GM23248 (cell line): ENCODE data around the gene NR3C1. TPM values are rescaled to one million over a fixed set of nuclear protein-coding genes. Genes with fewer than 3 reads are reported as not detected.

Experiments
- DNase-seq: peaks from one replicate; pipeline ENCODE4 v3.0.0-alpha.2; 2015
- H2AFZ ChIP-seq: fragments of 200-600 bp; sonication (generic); 2 replicates; pipeline ENCODE4 v1.6.1; 2016; ENCODE audit warnings: antibody characterized with exemption
- H3F3A ChIP-seq: fragments of 200-600 bp; sonication (generic); 2 replicates; pipeline ENCODE4 v1.6.1; 2016; ENCODE audit warnings: mild to moderate bottlenecking, antibody characterized with exemption, mixed run types; ENCODE audit not compliant: insufficient read depth
- H3K27ac ChIP-seq: fragments of 200-600 bp; sonication (generic); 2 replicates; pipeline ENCODE4 v1.5.1; 2016; ENCODE audit warnings: mild to moderate bottlenecking
- H3K27me3 ChIP-seq: fragments of 200-600 bp; sonication (generic); replicated peaks from 2 replicates; pipeline ENCODE4 v1.6.1; 2016; ENCODE audit warnings: mild to moderate bottlenecking; ENCODE audit not compliant: insufficient read depth
- H3K36me3 ChIP-seq: fragments of 200-600 bp; sonication (generic); 2 replicates; pipeline ENCODE4 v1.6.1; 2016; ENCODE audit warnings: low read depth, mild to moderate bottlenecking
- H3K4me1 ChIP-seq: fragments of 200-600 bp; sonication (generic); 2 replicates; pipeline ENCODE4 v1.6.1; 2016; ENCODE audit warnings: mild to moderate bottlenecking; ENCODE audit not compliant: insufficient read depth
- H3K4me2 ChIP-seq: fragments of 200-600 bp; sonication (generic); one replicate; pipeline ENCODE4 v1.6.1; 2016; ENCODE audit warnings: mild to moderate bottlenecking; ENCODE audit not compliant: unreplicated experiment
- H3K4me3 ChIP-seq: fragments of 200-600 bp; sonication (generic); 2 replicates; pipeline ENCODE4 v1.5.1; 2016; ENCODE audit warnings: mild to moderate bottlenecking
- H3K79me2 ChIP-seq: fragments of 200-600 bp; sonication (generic); 2 replicates; pipeline ENCODE4 v1.6.1; 2016; ENCODE audit warnings: mild to moderate bottlenecking; ENCODE audit not compliant: insufficient read depth
- H3K9ac ChIP-seq: fragments of 200-600 bp; sonication (generic); 2 replicates; pipeline ENCODE4 v1.6.1; 2016; ENCODE audit warnings: mild to moderate bottlenecking
- H3K9me2 ChIP-seq: fragments of 200-600 bp; sonication (generic); 2 replicates; pipeline ENCODE4 v1.6.1; 2016; ENCODE audit warnings: mixed run types, mild to moderate bottlenecking, moderate library complexity; ENCODE audit not compliant: insufficient read depth
- H3K9me3 ChIP-seq: fragments of 200-600 bp; sonication (generic); one replicate; pipeline ENCODE4 v1.6.1; 2017; ENCODE audit warnings: low read depth
- H4K20me1 ChIP-seq: fragments of 200-600 bp; sonication (generic); 2 replicates; pipeline ENCODE4 v1.6.0; 2016; ENCODE audit not compliant: insufficient read depth
- EZH2 ChIP-seq: fragments of 200-600 bp; sonication (generic); IDR thresholded peaks from 2 replicates; pipeline ENCODE4 v1.6.1; 2018; ENCODE audit warnings: antibody characterized with exemption, mild to moderate bottlenecking; ENCODE audit not compliant: insufficient read depth, poor library complexity, severe bottlenecking
- EZH2phosphoT487 ChIP-seq: fragments of 200-600 bp; sonication (generic); IDR thresholded peaks from 2 replicates; pipeline ENCODE4 v1.6.1; 2018; ENCODE audit warnings: antibody characterized with exemption, moderate library complexity, mild to moderate bottlenecking, low read depth; ENCODE audit not compliant: insufficient read depth
- WGBS, 2 experiments: methylation state at CpG; one replicate each; pipeline ENCODE4 v1.1.6; 2015 to 2017; ENCODE audit warnings: low lambda C conversion rate in 2 of 2, low coverage in 1 of 2; ENCODE audit errors: missing lambda C conversion rate in 2 of 2; 5-methylcytosine and 5-hydroxymethylcytosine counted together
- in situ Hi-C: fragments of 300-500 bp; cut with MboI; formaldehyde crosslinking; loops from 2 replicates; pipeline ENCODE4 v1.15.0; 2020
- polyA plus RNA-seq: library from polyadenylated mRNA; unstranded; fragments of >200 nt; fragmentation: Nextera tagmentation; extraction: Ambion mirVana; gene quantifications from 2 replicates; pipeline ENCODE4 v1.2.1, GENCODE V29; 2016
- total RNA-seq: library from RNA; depleted of rRNA; stranded (reverse); fragments of >200 nt; shearing (Covaris generic); gene quantifications from 2 replicates; pipeline ENCODE4 v1.2.3, GENCODE V29; 2014

NR3C1 gene
- total and polyA plus RNA-seq, 2 experiments from 2014 or later = 103 to 121 TPM

- H3F3A ChIP-seq = peaks cover 39% of the 10 kb centered on the region
- no peaks in the 10 kb centered on the region for H3K9me2 ChIP-seq
- peak overlapping the region; percentile 99 for H3K9ac ChIP-seq
- no peaks in the 10 kb centered on the region for H3K27me3 ChIP-seq
- peak; percentile 34 for DNase-seq
- H3K79me2 ChIP-seq = peaks cover 86% of the 10 kb centered on the region
- WGBS, 2 experiments = 0 to 1% methylated on average over 12 of the region's 12 CpGs
- H3K9me3 ChIP-seq = no peaks in the 10 kb centered on the region
- peaks cover 5% of the 10 kb centered on the region; the same call in 1 of the 2 replicates for H4K20me1 ChIP-seq
- peaks cover 13% of the 10 kb centered on the region for H3K4me1 ChIP-seq
- TF ChIP-seq EZH2phosphoT487 (no peak), EZH2 (no peak)
- peak overlapping the region; percentile 99 for H3K4me3 ChIP-seq
- in situ Hi-C loops = loop anchor here (5.0 to 10.0 kb wide), 4 partner anchors 375 to 745 kb away; no protein-coding TSS in a partner anchor
- H3K4me2 ChIP-seq = peak overlapping the region; percentile 95
- H3K27ac ChIP-seq = peak overlapping the region; percentile 98
- no peak overlapping the region for H2AFZ ChIP-seq
- H3K36me3 ChIP-seq = peaks cover 25% of the 10 kb centered on the region
These were observed 3.6 kb downstream of the NR3C1 start for GRCh38 chr5:143399616-143400540.

DNA sequence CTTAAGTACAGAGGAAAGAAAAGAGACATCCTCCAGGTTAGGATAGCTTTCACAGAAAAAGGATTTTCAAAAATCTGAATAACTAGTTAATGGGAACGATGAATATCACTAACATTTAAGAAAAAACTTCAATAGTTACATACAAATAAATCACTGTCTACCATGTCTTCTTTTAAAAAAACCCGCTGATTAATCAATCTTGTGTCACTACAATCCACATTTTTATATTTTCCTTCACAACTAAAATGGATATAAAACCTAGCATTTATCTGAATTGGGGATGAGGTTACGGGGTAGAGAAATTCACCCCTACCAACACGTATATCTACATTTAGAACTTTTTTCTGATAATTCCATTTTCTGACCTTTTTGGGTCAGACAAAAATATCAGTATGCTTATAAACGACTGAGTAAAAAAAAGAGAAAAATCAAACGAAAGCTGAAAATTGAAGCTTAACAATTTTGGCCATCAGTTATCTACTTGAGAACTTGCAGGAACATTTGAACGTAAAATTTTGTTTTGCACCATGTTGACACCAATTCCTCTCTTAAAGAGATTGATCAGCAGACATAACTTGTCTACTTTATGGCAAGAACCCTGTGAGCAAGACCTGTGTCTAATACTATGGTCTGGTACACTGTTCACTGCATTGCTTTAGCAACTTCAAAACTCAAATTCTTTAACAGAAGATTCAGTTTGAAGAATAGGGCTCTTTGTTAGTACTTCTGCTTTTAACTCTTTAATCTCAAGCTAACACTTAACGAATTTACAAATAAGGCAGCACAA is 4.8 kb downstream of the NR3C1 start:
- Histone ChIP-seq H3K36me3 (peaks cover 25% of the 10 kb centered on the region), H3K9me2 (no peaks in the 10 kb centered on the region), H4K20me1 (peaks cover 15% of the 10 kb centered on the region), H3K9me3 (no peaks in the 10 kb centered on the region), H3K79me2 (peaks cover 98% of the 10 kb centered on the region), H3K27me3 (no peaks in the 10 kb centered on the region), H3F3A (peaks cover 39% of the 10 kb centered on the region), H2AFZ (no peak overlapping the region), H3K4me3 (peak overlapping the region; percentile 99), H3K4me2 (peak overlapping the region; percentile 95), H3K27ac (peak overlapping the region; percentile 98), H3K9ac (peak overlapping the region; percentile 99), H3K4me1 (peaks cover 25% of the 10 kb centered on the region)
- DNase-seq = peak; percentile 54
- WGBS, 2 experiments = 0 to 2% methylated on average over 8 of the region's 8 CpGs
- in situ Hi-C loops = loop anchor here (10.0 kb wide), 2 partner anchors 374 to 474 kb away; no protein-coding TSS in a partner anchor
- TF ChIP-seq EZH2phosphoT487 (no peak), EZH2 (no peak)

DNA sequence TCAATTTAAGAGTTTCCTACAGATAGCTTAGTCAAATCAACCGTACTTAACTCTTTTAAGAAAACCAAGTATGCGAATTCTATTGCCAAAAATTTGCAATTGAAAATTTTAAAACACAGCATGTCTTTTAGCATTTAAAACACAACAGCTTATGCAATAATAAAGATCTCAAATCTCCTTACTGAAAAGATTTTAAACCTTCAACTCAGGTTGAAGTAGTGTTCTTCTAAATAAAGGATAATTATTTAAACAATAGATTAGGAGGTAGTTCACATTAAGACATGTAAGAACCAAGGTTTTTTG is 5.5 kb downstream of the NR3C1 start:
- Histone ChIP-seq H3K36me3 (peaks cover 25% of the 10 kb centered on the region), H3K4me2 (peak overlapping the region; percentile 95), H3K27me3 (no peaks in the 10 kb centered on the region), H3F3A (peaks cover 42% of the 10 kb centered on the region), H4K20me1 (peaks cover 20% of the 10 kb centered on the region), H3K9ac (peak overlapping the region; percentile 99), H3K9me2 (no peaks in the 10 kb centered on the region), H2AFZ (no peak overlapping the region), H3K79me2 (peaks cover 100% of the 10 kb centered on the region), H3K4me3 (peak overlapping the region; percentile 99), H3K9me3 (no peaks in the 10 kb centered on the region), H3K4me1 (peaks cover 31% of the 10 kb centered on the region), H3K27ac (peak overlapping the region; percentile 98)
- WGBS, 2 experiments = 2 to 5% methylated on average over 2 of the region's 2 CpGs
- TF ChIP-seq EZH2phosphoT487 = no peak
- no peak for TF ChIP-seq EZH2
- no peak for DNase-seq
- in situ Hi-C loops = loop anchor here (10.0 kb wide), 2 partner anchors 373 to 473 kb away; no protein-coding TSS in a partner anchor
